HEK293 (cell line): Measurements from ENCODE around the gene SUPT3H.

Source experiments
- CTCF ChIA-PET: fragments of 350-600 bp; formaldehyde crosslinking; extraction: SDS; loops from one replicate; lab custom pipeline; 2021; ENCODE audit warnings: antibody characterized with exemption; lab: Yijun Ruan, JAX
- POLR2A ChIA-PET: fragments of 300-600 bp; formaldehyde crosslinking; extraction: SDS; loops from one replicate; lab custom pipeline; 2020; ENCODE audit warnings: antibody characterized with exemption, inconsistent platforms; lab: Yijun Ruan, JAX
- H3K27ac ChIP-seq: fragments of 200-500 bp; sonication (Bioruptor generic); 2 replicates; pipeline ENCODE4 v1.5.1; 2014; ENCODE audit warnings: low read depth, low read length, control low read depth, inconsistent platforms; ENCODE audit errors: extremely low read depth
- H3K36me3 ChIP-seq, 2 experiments: fragments of 200-500 bp in 1 of 2; sonication (Bioruptor generic) in 1 of 2; 1 replicate in 1 of 2; 2 replicates in 1 of 2; pipeline ENCODE4 v1.5.1; 2014 to 2017; ENCODE audit warnings: inconsistent platforms in 2 of 2, low read length in 2 of 2; ENCODE audit not compliant: control insufficient read depth in 2 of 2, insufficient read depth in 1 of 2
- H3K4me1 ChIP-seq: fragments of 200-500 bp; sonication (Bioruptor generic); 2 replicates; pipeline ENCODE4 v1.5.1; 2014; ENCODE audit warnings: mild to moderate bottlenecking, low read length, inconsistent platforms; ENCODE audit not compliant: control insufficient read depth, insufficient read depth
- H3K4me3 ChIP-seq: 2 replicates; pipeline ENCODE4 v1.5.1; 2011; ENCODE audit warnings: low read depth, mild to moderate bottlenecking, control low read depth, low read length, moderate library complexity
- H3K9me3 ChIP-seq: fragments of 200-500 bp; sonication (Bioruptor generic); 2 replicates; pipeline ENCODE4 v1.5.1; 2014; ENCODE audit warnings: low read depth, low read length, inconsistent platforms; ENCODE audit not compliant: control insufficient read depth, insufficient read depth
- BCL6B ChIP-seq: fragments of 450-650 bp; formaldehyde crosslinking; IDR thresholded peaks from 2 replicates; pipeline ENCODE4 v1.5.1; 2017; ENCODE audit warnings: missing biosample characterization, missing genetic modification characterization
- HOXC10 ChIP-seq: sonication (generic); formaldehyde crosslinking; IDR thresholded peaks from 2 replicates; pipeline ENCODE4 v1.8.1; 2023; ENCODE audit warnings: mild to moderate bottlenecking, missing genetic modification reagents
- KLF8 ChIP-seq: fragments of 450-650 bp; formaldehyde crosslinking; IDR thresholded peaks from 2 replicates; pipeline ENCODE4 v1.5.1; 2016; ENCODE audit warnings: missing biosample characterization, missing genetic modification characterization
- MEIS1 ChIP-seq: sonication (generic); formaldehyde crosslinking; IDR thresholded peaks from 2 replicates; pipeline ENCODE4 v1.8.1; 2022; ENCODE audit warnings: missing genetic modification reagents, mild to moderate bottlenecking, borderline replicate concordance
- OSR2 ChIP-seq: fragments of 450-650 bp; formaldehyde crosslinking; IDR thresholded peaks from 2 replicates; pipeline ENCODE4 v1.5.1; 2016; ENCODE audit warnings: missing biosample characterization, missing genetic modification characterization
- YY1 ChIP-seq: fragments of 450-650 bp; formaldehyde crosslinking; IDR thresholded peaks from 2 replicates; pipeline ENCODE4 v1.5.1; 2018; ENCODE audit warnings: missing biosample characterization, missing genetic modification characterization
- ZBTB17 ChIP-seq: fragments of 450-650 bp; formaldehyde crosslinking; IDR thresholded peaks from 2 replicates; pipeline ENCODE4 v1.5.1; 2016; ENCODE audit warnings: missing biosample characterization, missing genetic modification characterization
- ZBTB20 ChIP-seq: fragments of 450-650 bp; formaldehyde crosslinking; IDR thresholded peaks from 2 replicates; pipeline ENCODE4 v1.5.1; 2016; ENCODE audit warnings: missing biosample characterization, missing genetic modification characterization
- ZEB2 ChIP-seq: fragments of 450-650 bp; formaldehyde crosslinking; IDR thresholded peaks from 2 replicates; pipeline ENCODE4 v1.5.1; 2016; ENCODE audit warnings: missing biosample characterization, missing genetic modification characterization
- ZNF114 ChIP-seq: fragments of 450-650 bp; formaldehyde crosslinking; IDR thresholded peaks from 2 replicates; pipeline ENCODE4 v1.5.0; 2017; ENCODE audit warnings: missing biosample characterization, missing genetic modification characterization
- ZNF121 ChIP-seq: fragments of 450-650 bp; formaldehyde crosslinking; IDR thresholded peaks from 2 replicates; pipeline ENCODE4 v1.5.1; 2016; ENCODE audit warnings: missing biosample characterization, missing genetic modification characterization
- ZNF2 ChIP-seq: fragments of 450-650 bp; formaldehyde crosslinking; IDR thresholded peaks from 2 replicates; pipeline ENCODE4 v1.5.1; 2016; ENCODE audit warnings: missing biosample characterization, missing genetic modification characterization
- ZNF214 ChIP-seq: fragments of 450-650 bp; formaldehyde crosslinking; IDR thresholded peaks from 2 replicates; pipeline ENCODE4 v1.5.1; 2017; ENCODE audit warnings: missing biosample characterization, mild to moderate bottlenecking, missing genetic modification characterization, borderline replicate concordance
- ZNF223 ChIP-seq: fragments of 450-650 bp; formaldehyde crosslinking; IDR thresholded peaks from 2 replicates; pipeline ENCODE4 v1.5.1; 2016; ENCODE audit warnings: missing biosample characterization, missing genetic modification characterization
- ZNF239 ChIP-seq: fragments of 450-650 bp; formaldehyde crosslinking; IDR thresholded peaks from 2 replicates; pipeline ENCODE4 v1.5.1; 2016; ENCODE audit warnings: missing biosample characterization, missing genetic modification characterization
- ZNF311 ChIP-seq: fragments of 450-650 bp; formaldehyde crosslinking; IDR thresholded peaks from 2 replicates; pipeline ENCODE4 v1.5.1; 2017; ENCODE audit warnings: missing biosample characterization, missing genetic modification characterization, borderline replicate concordance
- ZNF558 ChIP-seq: fragments of 450-650 bp; formaldehyde crosslinking; IDR thresholded peaks from 2 replicates; pipeline ENCODE4 v1.5.1; 2016; ENCODE audit warnings: missing biosample characterization, missing genetic modification characterization
- ZNF610 ChIP-seq: fragments of 450-650 bp; formaldehyde crosslinking; IDR thresholded peaks from 2 replicates; pipeline ENCODE4 v1.5.1; 2016; ENCODE audit warnings: missing biosample characterization, missing genetic modification characterization, borderline replicate concordance
- ZNF76 ChIP-seq: fragments of 450-650 bp; formaldehyde crosslinking; IDR thresholded peaks from 2 replicates; pipeline ENCODE4; 2016; ENCODE audit warnings: low read depth, missing biosample characterization, missing genetic modification characterization, borderline replicate concordance
- ZNF785 ChIP-seq: fragments of 450-650 bp; formaldehyde crosslinking; IDR thresholded peaks from 2 replicates; pipeline ENCODE4 v1.5.1; 2016; ENCODE audit warnings: missing biosample characterization, missing genetic modification characterization
- ZSCAN16 ChIP-seq: fragments of 450-650 bp; formaldehyde crosslinking; IDR thresholded peaks from 2 replicates; pipeline ENCODE4 v1.5.1; 2016; ENCODE audit warnings: missing biosample characterization, missing genetic modification characterization
- TF ChIP-seq, protein P1 (sequence below): fragments of 450-650 bp; formaldehyde crosslinking; IDR thresholded peaks from 2 replicates; pipeline ENCODE4 v1.5.1; 2016; ENCODE audit warnings: missing biosample characterization, missing genetic modification characterization
- TF ChIP-seq, protein P2 (sequence below): fragments of 450-650 bp; formaldehyde crosslinking; IDR thresholded peaks from 2 replicates; pipeline ENCODE4 v1.5.0; 2017; ENCODE audit warnings: missing biosample characterization, missing genetic modification characterization, borderline replicate concordance
- TF ChIP-seq, protein P3 (sequence below): fragments of 450-650 bp; formaldehyde crosslinking; IDR thresholded peaks from 2 replicates; pipeline ENCODE4 v1.5.1; 2016; ENCODE audit warnings: missing biosample characterization, missing genetic modification characterization, borderline replicate concordance

SUPT3H gene

DNA sequence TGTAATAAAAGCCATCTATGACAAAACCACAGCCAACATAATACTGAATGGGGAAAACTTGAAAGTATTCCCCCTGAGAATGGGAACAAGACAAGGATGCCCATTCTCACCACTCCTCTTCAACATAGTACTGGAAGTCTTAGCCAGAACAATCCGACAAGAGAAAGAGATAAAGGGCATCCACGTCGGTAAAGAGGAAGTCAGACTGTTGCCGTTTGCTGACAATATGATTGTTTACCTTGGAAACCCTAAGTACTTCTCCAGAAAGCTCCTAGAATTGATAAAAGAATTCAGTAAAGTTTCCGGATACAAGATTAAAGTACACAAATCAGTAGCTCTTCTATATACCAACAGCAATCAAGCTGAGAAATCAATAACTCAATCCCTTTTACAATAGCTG lies 63.6 kb downstream of the SUPT3H start (continued):
- TF ChIP-seq, protein P1, sequence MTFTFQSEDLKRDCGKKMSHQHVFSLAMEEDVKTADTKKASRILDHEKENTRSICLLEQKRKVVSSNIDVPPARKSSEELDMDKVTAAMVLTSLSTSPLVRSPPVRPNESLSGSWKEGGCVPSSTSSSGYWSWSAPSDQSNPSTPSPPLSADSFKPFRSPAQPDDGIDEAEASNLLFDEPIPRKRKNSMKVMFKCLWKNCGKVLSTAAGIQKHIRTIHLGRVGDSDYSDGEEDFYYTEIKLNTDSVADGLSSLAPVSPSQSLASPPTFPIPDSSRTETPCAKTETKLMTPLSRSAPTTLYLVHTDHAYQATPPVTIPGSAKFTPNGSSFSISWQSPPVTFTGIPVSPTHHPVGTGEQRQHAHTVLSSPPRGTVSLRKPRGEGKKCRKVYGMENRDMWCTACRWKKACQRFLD (tag by site-specific recombination): no peak
- TF ChIP-seq ZBTB17 (tag by site-specific recombination) (no peak), ZNF311 (tag by site-specific recombination) (no peak), OSR2 (tag by site-specific recombination) (no peak), ZNF558 (no peak), YY1 (tag by site-specific recombination) (no peak), ZNF239 (tag by site-specific recombination) (no peak), ZEB2 (no peak)
- TF ChIP-seq, protein P2, sequence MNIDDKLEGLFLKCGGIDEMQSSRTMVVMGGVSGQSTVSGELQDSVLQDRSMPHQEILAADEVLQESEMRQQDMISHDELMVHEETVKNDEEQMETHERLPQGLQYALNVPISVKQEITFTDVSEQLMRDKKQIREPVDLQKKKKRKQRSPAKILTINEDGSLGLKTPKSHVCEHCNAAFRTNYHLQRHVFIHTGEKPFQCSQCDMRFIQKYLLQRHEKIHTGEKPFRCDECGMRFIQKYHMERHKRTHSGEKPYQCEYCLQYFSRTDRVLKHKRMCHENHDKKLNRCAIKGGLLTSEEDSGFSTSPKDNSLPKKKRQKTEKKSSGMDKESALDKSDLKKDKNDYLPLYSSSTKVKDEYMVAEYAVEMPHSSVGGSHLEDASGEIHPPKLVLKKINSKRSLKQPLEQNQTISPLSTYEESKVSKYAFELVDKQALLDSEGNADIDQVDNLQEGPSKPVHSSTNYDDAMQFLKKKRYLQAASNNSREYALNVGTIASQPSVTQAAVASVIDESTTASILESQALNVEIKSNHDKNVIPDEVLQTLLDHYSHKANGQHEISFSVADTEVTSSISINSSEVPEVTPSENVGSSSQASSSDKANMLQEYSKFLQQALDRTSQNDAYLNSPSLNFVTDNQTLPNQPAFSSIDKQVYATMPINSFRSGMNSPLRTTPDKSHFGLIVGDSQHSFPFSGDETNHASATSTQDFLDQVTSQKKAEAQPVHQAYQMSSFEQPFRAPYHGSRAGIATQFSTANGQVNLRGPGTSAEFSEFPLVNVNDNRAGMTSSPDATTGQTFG: no peak
- TF ChIP-seq, all 188 proteins: peak for 0

DNA sequence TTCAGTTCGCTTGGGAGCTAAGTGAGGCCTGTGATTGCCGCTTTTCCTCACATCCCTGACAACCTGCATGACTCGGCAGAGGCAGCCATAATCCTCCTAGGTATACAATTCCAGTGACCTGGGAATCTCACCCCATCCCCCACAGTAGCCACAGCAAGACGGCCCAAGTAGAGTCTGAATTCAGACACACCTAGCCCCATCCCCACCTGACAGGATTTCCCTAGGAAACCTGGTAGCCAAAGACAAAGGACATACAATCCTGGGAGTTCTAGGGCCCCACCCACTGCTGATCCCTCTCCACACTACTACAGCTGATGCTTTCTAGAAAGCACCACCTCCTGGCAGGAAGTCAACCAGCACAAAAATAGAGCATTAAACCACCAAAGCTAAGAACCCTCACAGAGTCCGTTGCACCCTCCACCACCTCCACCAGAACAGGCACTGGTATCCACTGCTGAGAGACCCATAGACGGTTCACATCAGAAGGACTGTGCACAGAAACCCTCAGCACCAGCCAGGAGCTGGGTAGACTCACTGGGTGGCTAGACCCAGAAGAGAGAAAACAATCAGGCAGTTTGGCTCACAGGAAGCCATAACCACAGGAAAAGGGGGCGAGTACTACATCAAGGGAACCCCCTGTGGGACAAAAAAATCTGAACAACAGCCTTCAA lies 67.5 kb downstream of the SUPT3H start:
- Histone ChIP-seq H3K36me3 (no peaks in the 10 kb centered on the region), H3K27ac (no peak overlapping the region), H3K4me3 (no peak overlapping the region), H3K9me3 (no peaks in the 10 kb centered on the region), H3K4me1 (no peaks in the 10 kb centered on the region)
- POLR2A ChIA-PET: no interaction called here
- CTCF ChIA-PET: interaction anchor here (1.6 kb wide), 1 partner anchor 11 kb away, joined by 8 read pairs; no protein-coding TSS in a partner anchor
- TF ChIP-seq ZNF785 (no peak), ZNF2 (tag by site-specific recombination) (no peak), ZNF121 (tag by site-specific recombination) (no peak), ZNF114 (tag by site-specific recombination) (no peak), ZNF214 (tag by site-specific recombination) (no peak), MEIS1 (no peak), ZNF223 (no peak), HOXC10 (CRISPR knock-in tag) (no peak), BCL6B (no peak), ZSCAN16 (no peak), ZBTB20 (tag by site-specific recombination) (no peak), KLF8 (no peak), ZNF610 (no peak), ZNF76 (tag by site-specific recombination) (no peak)
- TF ChIP-seq, protein P3, sequence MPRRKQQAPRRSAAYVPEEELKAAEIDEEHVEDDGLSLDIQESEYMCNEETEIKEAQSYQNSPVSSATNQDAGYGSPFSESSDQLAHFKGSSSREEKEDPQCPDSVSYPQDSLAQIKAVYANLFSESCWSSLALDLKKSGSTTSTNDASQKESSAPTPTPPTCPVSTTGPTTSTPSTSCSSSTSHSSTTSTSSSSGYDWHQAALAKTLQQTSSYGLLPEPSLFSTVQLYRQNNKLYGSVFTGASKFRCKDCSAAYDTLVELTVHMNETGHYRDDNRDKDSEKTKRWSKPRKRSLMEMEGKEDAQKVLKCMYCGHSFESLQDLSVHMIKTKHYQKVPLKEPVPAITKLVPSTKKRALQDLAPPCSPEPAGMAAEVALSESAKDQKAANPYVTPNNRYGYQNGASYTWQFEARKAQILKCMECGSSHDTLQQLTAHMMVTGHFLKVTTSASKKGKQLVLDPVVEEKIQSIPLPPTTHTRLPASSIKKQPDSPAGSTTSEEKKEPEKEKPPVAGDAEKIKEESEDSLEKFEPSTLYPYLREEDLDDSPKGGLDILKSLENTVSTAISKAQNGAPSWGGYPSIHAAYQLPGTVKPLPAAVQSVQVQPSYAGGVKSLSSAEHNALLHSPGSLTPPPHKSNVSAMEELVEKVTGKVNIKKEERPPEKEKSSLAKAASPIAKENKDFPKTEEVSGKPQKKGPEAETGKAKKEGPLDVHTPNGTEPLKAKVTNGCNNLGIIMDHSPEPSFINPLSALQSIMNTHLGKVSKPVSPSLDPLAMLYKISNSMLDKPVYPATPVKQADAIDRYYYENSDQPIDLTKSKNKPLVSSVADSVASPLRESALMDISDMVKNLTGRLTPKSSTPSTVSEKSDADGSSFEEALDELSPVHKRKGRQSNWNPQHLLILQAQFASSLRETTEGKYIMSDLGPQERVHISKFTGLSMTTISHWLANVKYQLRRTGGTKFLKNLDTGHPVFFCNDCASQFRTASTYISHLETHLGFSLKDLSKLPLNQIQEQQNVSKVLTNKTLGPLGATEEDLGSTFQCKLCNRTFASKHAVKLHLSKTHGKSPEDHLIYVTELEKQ (tag by site-specific recombination): no peak
